SK-N-SH (cell line): Measurements from ENCODE around the gene MAST4. TPM values are rescaled to one million over a fixed set of nuclear protein-coding genes. Genes with fewer than 3 reads are reported as not detected.

ENCODE experiments used
- CTCF ChIA-PET: fragments of 300-600, 350-600 bp; formaldehyde crosslinking; extraction: SDS; loops from one replicate; lab custom pipeline; 2021; lab: Yijun Ruan, JAX
- POLR2A ChIA-PET: fragments of 350-600 bp; sonication (Branson Sonifier 250); formaldehyde crosslinking; extraction: SDS; loops from one replicate; lab custom pipeline; 2020; ENCODE audit warnings: antibody characterized with exemption, inconsistent platforms; lab: Yijun Ruan, JAX
- DNase-seq: peaks from one replicate; pipeline ENCODE4 v3.0.0; 2012
- H2AFZ ChIP-seq: fragments of 200-600 bp; sonication (generic); 2 replicates; pipeline ENCODE4 v1.8.1; 2016; ENCODE audit warnings: antibody characterized with exemption, mild to moderate bottlenecking, low read depth
- H3F3A ChIP-seq: fragments of 200-600 bp; sonication (generic); replicated peaks from 2 replicates; pipeline ENCODE3; 2016; ENCODE audit warnings: antibody characterized with exemption, mild to moderate bottlenecking; ENCODE audit not compliant: insufficient read depth
- H3K27ac ChIP-seq, 2 experiments: fragments of 200-500 bp in 1 of 2; fragments of 200-600 bp in 1 of 2; sonication (Bioruptor generic) in 1 of 2; sonication (generic), shearing (Covaris generic) in 1 of 2; 2 replicates each; pipeline versions ENCODE4 v1.5.1 to v1.6.1; 2014 to 2016; ENCODE audit warnings: low read depth in 2 of 2, inconsistent platforms in 1 of 2, low read length in 1 of 2, mild to moderate bottlenecking in 1 of 2, mixed read lengths in 1 of 2
- H3K27me3 ChIP-seq: fragments of 200-600 bp; sonication (generic), shearing (Covaris generic); 2 replicates; pipeline ENCODE4 v1.6.1; 2016; ENCODE audit warnings: mixed run types; ENCODE audit not compliant: insufficient read depth
- H3K36me3 ChIP-seq, 2 experiments: fragments of 200-500 bp in 1 of 2; fragments of 200-600 bp in 1 of 2; sonication (Bioruptor generic) in 1 of 2; sonication (generic) in 1 of 2; replicated peaks in 1 of 2; 2 replicates each; pipeline versions ENCODE3 to v1.5.1; 2014 to 2016; ENCODE audit warnings: low read length in 1 of 2, mild to moderate bottlenecking in 1 of 2; ENCODE audit not compliant: insufficient read depth in 2 of 2, control insufficient read depth in 1 of 2
- H3K4me1 ChIP-seq, 2 experiments: fragments of 200-500 bp in 1 of 2; fragments of 200-600 bp in 1 of 2; sonication (Bioruptor generic) in 1 of 2; sonication (generic), shearing (Covaris generic) in 1 of 2; 2 replicates each; pipeline versions ENCODE4 v1.5.1 to v1.6.1; 2014 to 2016; ENCODE audit warnings: low read depth in 1 of 2, low read length in 1 of 2, mixed run types in 1 of 2; ENCODE audit not compliant: insufficient read depth in 2 of 2, control insufficient read depth in 1 of 2
- H3K4me2 ChIP-seq: fragments of 200-600 bp; sonication (generic), shearing (Covaris generic); 2 replicates; pipeline ENCODE4 v1.6.1; 2017; ENCODE audit warnings: mixed run types
- H3K4me3 ChIP-seq, 2 experiments: fragments of 200-500 bp in 1 of 2; fragments of 200-600 bp in 1 of 2; sonication (Bioruptor generic) in 1 of 2; sonication (generic), shearing (Covaris generic) in 1 of 2; 2 replicates each; pipeline versions ENCODE4 v1.5.1 to v1.8.1; 2014 to 2016; ENCODE audit warnings: low read depth in 2 of 2, inconsistent platforms in 1 of 2, low read length in 1 of 2, mild to moderate bottlenecking in 1 of 2, mixed read lengths in 1 of 2, moderate library complexity in 1 of 2
- H3K79me2 ChIP-seq: fragments of 200-600 bp; sonication (generic); 2 replicates; pipeline ENCODE4 v1.8.1; 2017; ENCODE audit warnings: mild to moderate bottlenecking; ENCODE audit not compliant: insufficient read depth
- H3K9ac ChIP-seq: fragments of 200-600 bp; sonication (generic); 2 replicates; pipeline ENCODE4 v1.6.1; 2017; ENCODE audit warnings: mixed run types
- H3K9me2 ChIP-seq: fragments of 200-600 bp; sonication (generic); 2 replicates; pipeline ENCODE4 v1.6.1; 2017; ENCODE audit warnings: mixed run types
- H3K9me3 ChIP-seq: fragments of 200-600 bp; sonication (generic); 2 replicates; pipeline ENCODE4 v1.6.1; 2017; ENCODE audit warnings: mixed run types, mild to moderate bottlenecking, moderate library complexity
- H4K20me1 ChIP-seq: fragments of 200-600 bp; sonication (generic); 2 replicates; pipeline ENCODE4 v1.6.1; 2017; ENCODE audit warnings: mild to moderate bottlenecking, mixed run types; ENCODE audit not compliant: insufficient read depth
- CTCF ChIP-seq: fragments of 200-600 bp; sonication (generic); IDR thresholded peaks from 2 replicates; pipeline ENCODE4 v1.6.1; 2017; ENCODE audit warnings: antibody characterized with exemption, mild to moderate bottlenecking, moderate library complexity
- FOSL2 ChIP-seq: IDR thresholded peaks from 2 replicates; pipeline ENCODE4 v1.4.0; 2012; ENCODE audit warnings: low read depth, mild to moderate bottlenecking, moderate library complexity, borderline replicate concordance
- FOXM1 ChIP-seq: IDR thresholded peaks from 2 replicates; pipeline ENCODE4 v1.4.0; 2012; ENCODE audit warnings: low read depth, mild to moderate bottlenecking
- GATA2 ChIP-seq: sonication (generic); formaldehyde crosslinking; IDR thresholded peaks from 2 replicates; pipeline ENCODE4 v1.5.0; 2020; ENCODE audit warnings: mild to moderate bottlenecking, missing genetic modification reagents
- NRF1 ChIP-seq: IDR thresholded peaks from 2 replicates; pipeline ENCODE4 v1.6.1; 2012; ENCODE audit warnings: low read depth, mild to moderate bottlenecking, low read length
- POLR2AphosphoS5 ChIP-seq: IDR thresholded peaks from 2 replicates; pipeline ENCODE4 v1.6.1; 2012; ENCODE audit warnings: low read depth, low read length
- REST ChIP-seq: IDR thresholded peaks from 2 replicates; pipeline ENCODE4 v1.6.1; 2012; ENCODE audit warnings: mild to moderate bottlenecking, low read depth, low read length, moderate library complexity
- RXRA ChIP-seq: IDR thresholded peaks from 2 replicates; pipeline ENCODE4 v1.4.0; 2012; ENCODE audit warnings: low read depth, mild to moderate bottlenecking, borderline replicate concordance
- SMC3 ChIP-seq: IDR thresholded peaks from 2 replicates; pipeline ENCODE4 v1.6.1; 2012; ENCODE audit warnings: low read depth, low read length, improper control_type of control experiment
- YY1 ChIP-seq: IDR thresholded peaks from 2 replicates; pipeline ENCODE4 v1.4.0; 2012; ENCODE audit warnings: low read depth, mild to moderate bottlenecking
- WGBS: methylation state at CpG from one replicate; pipeline ENCODE4 v1.1.6; 2017; ENCODE audit warnings: low lambda C conversion rate; 5-methylcytosine and 5-hydroxymethylcytosine counted together
- polyA plus RNA-seq, 3 experiments: library from polyadenylated mRNA; depleted of rRNA; stranded (reverse); fragments of >200 nt; gene quantifications; 2 replicates each; pipeline ENCODE4 v1.2.3, GENCODE V29; 2012
- TF ChIP-seq, protein P1 (sequence below): IDR thresholded peaks from 2 replicates; pipeline ENCODE4; 2012
- TF ChIP-seq, protein P2 (sequence below): IDR thresholded peaks from 2 replicates; pipeline ENCODE4 v1.4.0; 2012; ENCODE audit warnings: low read depth
- TF ChIP-seq, protein P3 (sequence below): fragments of 150-350 bp; IDR thresholded peaks from 2 replicates; pipeline ENCODE4 v1.6.1; 2016; ENCODE audit warnings: mild to moderate bottlenecking, low read depth, low read length

MAST4 gene
- polyA plus RNA-seq, 1 of the 3 experiments (the other 2 are of a cell fraction) = 2.2 TPM

GRCh38 chr5:67047160-67047559 is 451.0 kb downstream of the MAST4 start (continued):
- no peak for TF ChIP-seq CTCF
- TF ChIP-seq, protein P1, sequence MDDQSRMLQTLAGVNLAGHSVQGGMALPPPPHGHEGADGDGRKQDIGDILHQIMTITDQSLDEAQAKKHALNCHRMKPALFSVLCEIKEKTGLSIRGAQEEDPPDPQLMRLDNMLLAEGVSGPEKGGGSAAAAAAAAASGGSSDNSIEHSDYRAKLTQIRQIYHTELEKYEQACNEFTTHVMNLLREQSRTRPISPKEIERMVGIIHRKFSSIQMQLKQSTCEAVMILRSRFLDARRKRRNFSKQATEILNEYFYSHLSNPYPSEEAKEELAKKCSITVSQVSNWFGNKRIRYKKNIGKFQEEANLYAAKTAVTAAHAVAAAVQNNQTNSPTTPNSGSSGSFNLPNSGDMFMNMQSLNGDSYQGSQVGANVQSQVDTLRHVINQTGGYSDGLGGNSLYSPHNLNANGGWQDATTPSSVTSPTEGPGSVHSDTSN = no peak
- TF ChIP-seq, protein P2, sequence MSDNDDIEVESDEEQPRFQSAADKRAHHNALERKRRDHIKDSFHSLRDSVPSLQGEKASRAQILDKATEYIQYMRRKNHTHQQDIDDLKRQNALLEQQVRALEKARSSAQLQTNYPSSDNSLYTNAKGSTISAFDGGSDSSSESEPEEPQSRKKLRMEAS = no peak
- TF ChIP-seq POLR2AphosphoS5 = no peak
- TF ChIP-seq, protein P3, sequence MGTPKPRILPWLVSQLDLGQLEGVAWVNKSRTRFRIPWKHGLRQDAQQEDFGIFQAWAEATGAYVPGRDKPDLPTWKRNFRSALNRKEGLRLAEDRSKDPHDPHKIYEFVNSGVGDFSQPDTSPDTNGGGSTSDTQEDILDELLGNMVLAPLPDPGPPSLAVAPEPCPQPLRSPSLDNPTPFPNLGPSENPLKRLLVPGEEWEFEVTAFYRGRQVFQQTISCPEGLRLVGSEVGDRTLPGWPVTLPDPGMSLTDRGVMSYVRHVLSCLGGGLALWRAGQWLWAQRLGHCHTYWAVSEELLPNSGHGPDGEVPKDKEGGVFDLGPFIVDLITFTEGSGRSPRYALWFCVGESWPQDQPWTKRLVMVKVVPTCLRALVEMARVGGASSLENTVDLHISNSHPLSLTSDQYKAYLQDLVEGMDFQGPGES = no peak
- TF ChIP-seq REST = no peak
- TF ChIP-seq NRF1 = no peak
- TF ChIP-seq FOSL2 = no peak
- TF ChIP-seq RXRA = no peak
- no peak for TF ChIP-seq GATA2 (CRISPR knock-in tag)
- TF ChIP-seq, all 33 proteins: peak for 5

DNA sequence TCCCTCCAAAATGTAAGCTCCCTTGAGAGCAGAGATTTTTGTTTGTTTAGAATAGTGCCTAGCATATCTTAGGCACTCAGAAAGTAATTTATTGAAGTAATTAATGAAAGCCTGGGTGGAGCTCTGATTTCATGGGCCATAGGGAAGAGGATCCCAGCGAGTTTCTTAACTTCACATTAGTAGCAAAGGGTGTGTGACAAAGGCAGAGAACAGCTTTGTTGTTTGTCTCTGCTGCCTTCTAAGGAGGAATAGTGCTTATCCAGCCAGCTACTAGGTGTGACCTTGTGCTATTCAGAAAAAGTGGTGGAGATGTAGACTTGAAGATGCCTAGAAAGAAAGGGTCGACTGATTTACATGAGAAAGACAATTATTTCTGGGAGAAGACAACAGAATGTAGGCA is 451.4 kb downstream of the MAST4 start:
- peak overlapping the region in 1 of 2 experiments; percentile 71; a peak in 2 of 4 replicates for H3K27ac ChIP-seq
- POLR2A ChIA-PET = no interaction called here
- H3K9ac ChIP-seq = no peak overlapping the region
- no peak overlapping the region for H3K4me2 ChIP-seq
- H3K36me3 ChIP-seq = no peaks in the 10 kb centered on the region
- DNase-seq = no peak
- TF ChIP-seq SMC3 = no peak
- TF ChIP-seq YY1 = no peak
- TF ChIP-seq FOXM1 = no peak
- TF ChIP-seq, protein P3 = no peak
- TF ChIP-seq, all 33 proteins: peak for 0
- H3K9me3 ChIP-seq = no peaks in the 10 kb centered on the region
- peaks cover 0 to 22% of the 10 kb centered on the region in 2 experiments; a peak in 2 of 4 replicates for H3K4me1 ChIP-seq
- no peaks in the 10 kb centered on the region for H3K9me2 ChIP-seq
- no peak overlapping the region for H3K4me3 ChIP-seq
- H3K27me3 ChIP-seq = no peaks in the 10 kb centered on the region
- H3F3A ChIP-seq = no peaks in the 10 kb centered on the region
- WGBS = 89% methylated on average over 2 of the region's 2 CpGs
- no peak overlapping the region for H2AFZ ChIP-seq
- no peaks in the 10 kb centered on the region for H3K79me2 ChIP-seq
- CTCF ChIA-PET = interaction anchor here (0.8 to 1.6 kb wide), 4 partner anchors 13 to 161 kb away, joined by 3 to 5 read pairs (median 3); no protein-coding TSS in a partner anchor
- H4K20me1 ChIP-seq = no peaks in the 10 kb centered on the region
